HG03045 (cell line): ENCODE data around the gene PIGQ.

ENCODE experiments used
- ATAC-seq: cut with Tn5 transposase; IDR thresholded peaks from one replicate; pipeline ENCODE4 v1.9.1; 2021; ENCODE audit warnings: mild to moderate bottlenecking, moderate library complexity; ENCODE audit not compliant: unreplicated experiment

The PIGQ gene

DNA sequence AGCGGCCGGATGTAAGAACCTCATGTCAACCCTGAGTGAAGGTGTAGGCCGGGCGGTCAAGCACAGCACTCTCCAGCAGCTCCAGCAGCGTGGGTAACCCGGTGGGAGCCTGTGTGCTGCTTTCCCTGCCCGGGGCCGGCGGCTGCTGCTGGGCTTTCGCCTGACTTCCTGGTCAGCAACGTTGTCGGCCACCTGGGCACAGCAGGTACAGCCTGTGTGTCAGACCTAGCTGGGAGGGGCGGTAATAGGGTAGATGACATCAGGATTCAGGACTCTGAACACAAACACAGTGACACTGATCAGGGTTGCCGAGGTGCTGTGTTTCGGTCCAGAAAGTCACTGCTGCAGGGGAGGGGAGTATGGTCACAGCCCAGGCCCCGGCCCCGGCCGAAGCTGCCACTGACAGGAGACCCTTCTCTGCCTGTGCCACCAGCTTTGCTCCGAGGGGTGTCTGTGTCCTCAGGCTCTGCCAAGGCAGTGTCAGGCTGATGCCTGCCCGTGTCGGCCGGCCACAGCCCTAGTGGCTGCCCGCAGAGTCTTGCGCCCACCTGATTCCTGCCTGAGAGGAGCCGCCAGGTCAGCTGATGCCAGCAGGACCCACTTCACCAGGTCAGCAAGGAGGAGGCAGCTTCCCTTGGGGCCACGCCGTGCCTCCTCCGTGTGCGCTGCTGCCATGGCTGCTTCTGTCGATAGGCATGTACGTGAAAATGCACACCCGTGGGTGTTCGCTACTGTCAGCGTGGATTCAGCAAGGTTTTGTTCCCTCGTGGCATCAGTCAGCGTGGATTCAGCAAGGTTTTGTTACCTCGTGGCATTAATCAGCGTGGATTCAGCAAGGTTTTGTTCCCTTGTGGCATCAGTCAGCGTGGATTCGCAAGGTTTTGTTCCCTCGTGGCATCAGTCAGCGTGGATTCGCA, 29.3 kb downstream of the PIGQ start:
- no peak for ATAC-seq

- ATAC-seq: no peak
These were observed 31.0 kb downstream of the PIGQ start for GRCh38 chr16:600781-601180.

DNA sequence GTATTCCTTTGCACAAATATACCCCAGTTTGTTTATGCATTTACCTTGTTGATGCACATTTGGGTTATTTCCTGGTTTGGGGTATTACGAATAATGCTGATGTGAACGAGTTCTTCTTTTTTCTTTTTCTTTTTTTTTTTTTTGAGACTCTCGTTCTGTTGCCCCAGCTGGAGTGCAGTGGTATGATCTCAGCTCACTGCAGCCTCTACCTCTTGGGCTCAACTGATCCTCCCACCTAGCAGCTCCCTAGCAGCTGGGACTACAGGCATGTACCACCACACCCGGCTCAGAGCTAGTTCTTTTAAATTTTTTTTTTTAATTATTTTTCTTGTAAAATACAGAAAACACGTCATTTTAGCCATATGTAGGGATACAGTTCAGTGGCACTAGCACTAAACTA, 34.2 kb downstream of the PIGQ start:
- ATAC-seq: no peak

DNA sequence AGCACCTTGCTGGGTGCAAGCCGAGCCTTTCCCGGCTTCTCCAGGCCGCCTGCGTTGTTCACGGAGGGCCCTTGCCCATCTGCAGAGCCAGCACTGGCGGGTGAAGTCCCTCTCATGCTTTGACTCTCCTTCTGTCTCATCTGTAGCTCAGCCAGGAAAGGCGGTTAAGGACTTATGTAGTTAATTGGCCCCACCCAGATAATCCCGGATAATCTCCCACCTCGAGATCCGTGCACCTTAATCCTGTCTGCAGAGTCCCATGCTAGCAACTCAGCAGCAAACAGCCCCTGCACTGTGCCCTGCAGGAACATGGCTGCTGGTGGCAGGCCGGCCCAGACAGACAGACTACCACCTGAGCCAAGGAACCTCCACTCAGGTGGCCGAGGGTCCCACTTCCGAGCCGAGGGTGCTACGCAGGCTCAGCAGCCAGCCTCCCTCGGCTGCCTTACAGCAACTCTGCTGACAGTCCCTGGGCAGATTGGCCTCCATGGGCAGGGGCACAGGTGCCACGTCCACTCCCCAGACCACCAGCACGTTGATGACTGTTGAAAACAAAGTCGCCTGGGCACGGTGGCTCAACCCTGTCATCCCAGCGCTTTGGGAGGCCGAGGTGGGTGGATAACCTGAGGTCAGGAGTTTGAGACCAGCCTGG, 37.0 kb downstream of the PIGQ start:
- no peak for ATAC-seq

- no peak for ATAC-seq
These were observed 38.3 kb downstream of the PIGQ start for GRCh38 chr16:608019-608418.

DNA sequence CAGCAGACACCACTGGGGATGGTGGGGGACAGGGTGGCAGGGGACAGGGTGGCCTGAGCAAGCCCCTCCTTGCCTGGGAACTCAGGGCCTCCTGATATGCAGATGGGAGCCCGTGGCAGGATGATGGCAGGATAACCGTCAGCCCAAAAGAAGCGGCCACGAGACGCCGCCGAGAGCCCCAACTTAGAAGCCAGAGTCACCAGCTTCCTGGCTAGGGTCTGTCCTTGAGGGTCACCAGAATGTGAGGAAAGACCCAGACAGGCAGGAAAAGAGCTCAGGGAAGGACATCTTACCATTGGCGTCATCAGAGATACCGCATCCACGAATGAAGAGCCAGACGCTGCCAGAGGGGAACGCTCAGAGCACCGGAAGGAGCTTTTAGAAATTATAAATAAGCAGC, 39.5 kb downstream of the PIGQ start:
- ATAC-seq: no peak

GRCh38 chr16:609984-610383, 40.2 kb downstream of the PIGQ start:
- ATAC-seq: no peak

- ATAC-seq: no peak
These were observed 41.0 kb downstream of the PIGQ start for GRCh38 chr16:610513-611381.

DNA sequence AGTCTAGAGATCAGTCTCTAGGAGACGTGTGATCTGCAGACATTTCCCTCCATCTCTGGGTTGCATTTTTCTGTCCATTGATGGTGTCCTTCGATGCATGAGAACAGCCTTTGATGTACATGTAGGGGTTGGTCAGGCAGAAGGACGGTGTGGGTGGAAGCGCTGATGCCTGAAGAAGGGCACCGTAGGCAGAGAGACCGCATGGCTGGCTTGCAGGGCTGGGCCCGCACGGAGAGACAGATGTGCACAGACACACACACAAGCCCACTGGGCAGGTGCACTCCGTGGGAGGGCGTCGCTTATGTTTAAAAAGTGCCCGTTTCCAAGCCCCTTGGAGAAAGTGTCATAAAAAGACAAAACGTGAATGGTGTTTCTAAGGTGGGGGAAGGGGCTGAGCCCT, 45.4 kb downstream of the PIGQ start:
- ATAC-seq: no peak

- ATAC-seq: no peak
These were observed 47.2 kb downstream of the PIGQ start for GRCh38 chr16:616733-617586.

- no peak for ATAC-seq
These were observed 48.1 kb downstream of the PIGQ start for GRCh38 chr16:617855-618254.

DNA sequence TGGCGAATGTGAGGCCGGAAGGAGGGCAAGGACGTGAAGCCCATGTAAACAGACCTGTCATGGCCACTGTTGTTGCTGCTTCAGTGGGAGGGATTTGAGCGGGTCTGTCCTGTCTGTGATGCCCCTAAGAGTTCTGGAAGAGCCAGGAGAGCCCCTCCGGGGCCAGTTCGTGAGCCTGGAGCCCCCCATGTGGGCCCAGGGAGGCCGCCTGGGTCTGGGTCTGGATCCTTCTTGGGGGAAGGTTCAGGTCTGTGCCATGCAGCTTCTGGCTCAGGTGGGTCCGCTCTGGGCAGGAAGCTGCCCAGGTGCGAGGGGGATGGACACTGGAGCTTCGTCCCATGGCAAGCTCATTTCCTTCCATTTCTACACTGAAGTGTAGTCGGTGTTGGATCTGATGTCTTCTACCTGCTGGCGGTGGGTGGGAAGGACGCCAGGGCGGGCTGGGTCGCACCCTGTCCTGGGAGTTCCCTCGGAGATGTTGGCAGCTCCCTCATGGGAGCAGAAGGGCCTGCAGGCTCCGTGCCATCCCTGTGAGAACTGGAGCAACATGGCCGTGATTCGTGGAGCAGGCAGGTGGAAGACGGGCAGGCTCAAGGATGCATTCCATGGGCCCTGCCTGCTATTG, 49.8 kb downstream of the PIGQ start:
- ATAC-seq: no peak

DNA sequence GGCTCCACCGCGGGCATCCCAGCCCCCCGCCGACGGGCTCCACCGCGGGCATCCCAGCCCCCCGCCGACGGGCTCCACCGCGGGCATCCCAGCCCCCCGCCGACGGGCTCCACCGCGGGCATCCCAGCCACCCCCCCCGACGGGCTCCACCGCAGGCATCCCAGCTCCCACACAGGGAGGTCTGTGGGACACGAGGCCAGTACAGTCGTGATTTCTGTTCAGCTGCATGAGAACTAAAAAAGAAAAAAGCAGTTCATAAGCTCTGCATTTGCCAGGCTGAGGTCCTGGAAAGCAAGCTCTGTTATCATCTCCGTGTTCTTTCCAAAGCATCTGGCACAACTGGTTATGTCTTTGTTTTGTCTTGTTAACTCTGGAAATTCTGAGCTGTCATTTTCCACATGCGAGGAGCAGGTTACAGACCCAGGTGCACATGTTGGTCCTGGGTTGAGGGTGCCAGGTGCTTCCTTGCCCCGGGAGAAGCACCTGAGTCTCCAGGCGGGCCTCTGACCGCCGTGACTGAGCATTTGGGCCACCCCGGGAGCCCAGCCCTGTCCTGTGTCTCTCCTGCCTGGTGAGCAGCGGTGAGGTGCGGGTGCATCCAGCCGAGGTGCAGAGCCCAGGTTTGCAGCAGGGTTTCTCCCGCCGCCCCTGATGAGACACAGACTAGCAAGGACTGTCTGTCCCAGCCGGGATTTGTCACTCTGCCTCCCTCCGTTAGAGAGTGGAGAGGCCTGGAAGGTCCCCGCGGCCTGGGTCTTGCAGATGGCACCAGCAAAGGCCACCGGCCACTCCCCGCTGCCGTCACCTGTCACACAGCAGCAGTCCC, 51.1 kb downstream of the PIGQ start:
- no peak for ATAC-seq

- no peak for ATAC-seq
These were observed 51.8 kb downstream of the PIGQ start for GRCh38 chr16:621526-622105.

DNA sequence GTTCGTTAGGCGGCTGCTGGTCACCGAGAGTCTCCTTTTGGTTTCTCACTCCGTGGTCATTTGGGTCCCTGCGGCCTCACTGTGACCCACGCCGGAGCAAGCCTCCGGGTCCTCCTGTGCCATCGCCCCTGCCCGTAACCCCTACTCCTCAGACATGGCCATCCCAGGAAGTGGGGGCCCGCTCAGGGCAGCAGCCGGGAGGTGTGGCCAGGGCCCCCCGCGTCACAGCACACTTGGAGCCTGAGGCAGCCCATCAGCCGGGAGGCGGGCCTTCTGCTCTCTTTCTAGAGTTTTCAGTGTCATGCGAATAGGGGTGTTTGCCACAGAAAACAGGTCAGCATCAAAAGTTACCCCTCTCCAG, 53.1 kb downstream of the PIGQ start:
- ATAC-seq: no peak

DNA sequence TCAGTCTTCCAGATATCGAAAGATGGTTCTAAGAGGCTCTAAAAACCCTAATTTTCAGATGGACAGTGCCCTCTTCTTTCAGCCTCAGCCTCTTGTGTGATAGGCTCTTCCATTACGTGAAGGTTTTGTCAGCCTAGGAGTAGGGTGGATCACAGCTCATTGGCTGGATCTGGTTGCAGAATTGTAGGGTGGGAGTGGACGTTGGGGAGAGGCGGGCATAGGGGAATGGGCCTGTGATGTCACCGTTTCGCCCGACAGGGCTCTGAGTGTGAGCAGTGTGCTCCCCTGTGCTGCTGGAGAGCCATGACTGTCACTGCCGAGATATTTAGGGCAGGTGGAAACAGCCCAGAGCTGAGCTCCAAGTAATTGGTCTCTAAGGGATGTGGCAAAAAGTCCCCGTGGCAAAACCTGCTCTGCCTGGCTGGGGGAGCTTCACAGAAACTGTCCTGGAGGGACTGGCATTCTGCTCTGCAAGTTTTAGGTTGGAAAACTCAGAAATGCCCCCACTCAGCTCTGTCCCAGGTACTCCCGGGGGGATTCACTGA, 54.8 kb downstream of the PIGQ start:
- no peak for ATAC-seq

- ATAC-seq: no peak
These were observed 55.6 kb downstream of the PIGQ start for GRCh38 chr16:625117-625976.
